Ascending aorta (tissue), 2 donors: ENCODE data around the gene TGFBRAP1. TPM values are rescaled to one million over a fixed set of nuclear protein-coding genes. Genes with fewer than 3 reads are reported as not detected.

Experiments used
- DNase-seq, 2 donors: peaks; one replicate each; pipeline ENCODE4 v3.0.0-alpha.2; 2019; ENCODE audit warnings: low spot score in 2 of 2
- H3K27ac ChIP-seq, 2 donors: fragments of 200-600 bp; sonication (generic); one replicate each; pipeline ENCODE4 v1.5.1; 2016 to 2017; ENCODE audit warnings: mild to moderate bottlenecking in 1 of 2
- H3K27me3 ChIP-seq: fragments of 200-600 bp; sonication (generic); one replicate; pipeline ENCODE4 v1.5.1; 2017
- H3K36me3 ChIP-seq, 2 donors: fragments of 200-600 bp; sonication (generic); one replicate each; pipeline ENCODE4 v1.5.1; 2016
- H3K4me1 ChIP-seq, 2 donors: fragments of 200-600 bp; sonication (generic); one replicate each; pipeline ENCODE4 v1.5.1; 2016 to 2017; ENCODE audit warnings: mild to moderate bottlenecking in 1 of 2
- H3K4me3 ChIP-seq, 2 donors: fragments of 200-600 bp; sonication (generic); one replicate each; pipeline ENCODE4 v1.5.1; 2016 to 2017; ENCODE audit warnings: mild to moderate bottlenecking in 1 of 2
- H3K9me3 ChIP-seq, 2 donors: fragments of 200-600 bp; sonication (generic); one replicate each; pipeline ENCODE4 v1.5.1; 2016
- intact Hi-C: fragments of 100-400 bp; cut with DNase I; formaldehyde crosslinking; loops from one replicate; pipeline ENCODE4 v1.15.1; 2023
- total RNA-seq: library from RNA; depleted of rRNA; stranded (reverse); fragments of >200 nt; gene quantifications from one replicate; pipeline ENCODE4 v1.1.0, GENCODE V29; 2016
- TF ChIP-seq, protein P1 (sequence below), 3 experiments: fragments of 200-600 bp in 2 of 3; fragments of 450-650 bp in 1 of 3; sonication (generic) in 2 of 3; IDR thresholded peaks; one replicate each; pipeline ENCODE4 v1.5.1; 2016 to 2019; ENCODE audit warnings: antibody characterized with exemption in 3 of 3, mild to moderate bottlenecking in 1 of 3, moderate library complexity in 1 of 3

Gene TGFBRAP1
- total RNA-seq, 1 donor from 2014 or later, result 30.1 TPM

DNA sequence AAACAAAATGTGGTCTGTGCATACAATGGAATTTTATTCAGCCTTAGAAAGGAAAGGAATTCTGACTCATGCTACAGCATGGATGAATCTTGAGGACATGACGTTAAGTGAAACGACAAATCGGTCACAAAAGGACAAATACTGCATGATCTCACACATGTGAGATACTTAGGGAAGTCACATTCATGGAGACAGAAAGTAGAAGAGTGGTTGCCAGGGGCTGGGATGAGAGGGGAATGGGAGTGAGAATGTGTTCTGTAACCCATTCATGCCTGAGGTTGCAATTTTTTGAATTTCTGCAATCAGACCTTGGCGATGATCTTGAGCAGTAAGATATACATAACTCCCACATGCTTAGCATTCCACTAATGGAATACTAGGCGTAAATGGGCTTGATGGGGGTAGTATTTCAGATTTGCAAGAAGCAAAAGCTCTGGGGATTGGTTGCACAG is 47.3 kb upstream of the TGFBRAP1 start:
- Histone ChIP-seq H3K27ac (no peak overlapping the region), H3K36me3 (peaks cover 3 to 12% of the 10 kb centered on the region in 2 donors), H3K27me3 (no peaks in the 10 kb centered on the region), H3K4me3 (no peak overlapping the region), H3K4me1 (peaks cover 2 to 22% of the 10 kb centered on the region in 2 donors), H3K9me3 (no peaks in the 10 kb centered on the region)
- DNase-seq, result peak in 1 of 2 donors; percentile 24
- TF ChIP-seq, protein P1, sequence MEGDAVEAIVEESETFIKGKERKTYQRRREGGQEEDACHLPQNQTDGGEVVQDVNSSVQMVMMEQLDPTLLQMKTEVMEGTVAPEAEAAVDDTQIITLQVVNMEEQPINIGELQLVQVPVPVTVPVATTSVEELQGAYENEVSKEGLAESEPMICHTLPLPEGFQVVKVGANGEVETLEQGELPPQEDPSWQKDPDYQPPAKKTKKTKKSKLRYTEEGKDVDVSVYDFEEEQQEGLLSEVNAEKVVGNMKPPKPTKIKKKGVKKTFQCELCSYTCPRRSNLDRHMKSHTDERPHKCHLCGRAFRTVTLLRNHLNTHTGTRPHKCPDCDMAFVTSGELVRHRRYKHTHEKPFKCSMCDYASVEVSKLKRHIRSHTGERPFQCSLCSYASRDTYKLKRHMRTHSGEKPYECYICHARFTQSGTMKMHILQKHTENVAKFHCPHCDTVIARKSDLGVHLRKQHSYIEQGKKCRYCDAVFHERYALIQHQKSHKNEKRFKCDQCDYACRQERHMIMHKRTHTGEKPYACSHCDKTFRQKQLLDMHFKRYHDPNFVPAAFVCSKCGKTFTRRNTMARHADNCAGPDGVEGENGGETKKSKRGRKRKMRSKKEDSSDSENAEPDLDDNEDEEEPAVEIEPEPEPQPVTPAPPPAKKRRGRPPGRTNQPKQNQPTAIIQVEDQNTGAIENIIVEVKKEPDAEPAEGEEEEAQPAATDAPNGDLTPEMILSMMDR (IDR thresholded peaks at IDR 0.05), result no peak
- intact Hi-C loops, result no loop called here

DNA sequence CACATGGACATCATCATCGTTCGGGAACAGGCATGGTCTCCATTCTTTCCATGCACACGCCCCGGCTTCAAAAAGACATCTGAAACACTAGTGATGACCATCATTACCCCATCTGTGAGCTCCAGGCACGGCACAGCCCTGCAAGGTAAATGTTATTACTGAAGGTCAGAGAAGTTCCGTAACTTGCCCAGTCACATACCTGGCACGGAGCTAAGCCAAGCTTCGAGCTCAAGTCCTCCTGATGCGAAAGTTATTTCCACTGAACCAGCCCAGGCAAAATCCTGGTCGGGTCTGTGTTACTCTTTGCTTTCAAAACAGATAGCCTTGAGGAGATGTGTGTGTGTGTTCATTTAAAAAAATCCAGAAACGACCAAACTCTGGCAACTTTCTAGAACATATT is 46.5 kb upstream of the TGFBRAP1 start:
- no peaks in the 10 kb centered on the region for H3K9me3 ChIP-seq
- H3K4me3 ChIP-seq, result no peak overlapping the region
- TF ChIP-seq, protein P1 (IDR thresholded peaks at IDR 0.05), result no peak
- peaks cover 6 to 13% of the 10 kb centered on the region in 2 donors for H3K36me3 ChIP-seq
- H3K27me3 ChIP-seq, result no peaks in the 10 kb centered on the region
- intact Hi-C loops, result no loop called here
- H3K4me1 ChIP-seq, result peaks cover 2 to 16% of the 10 kb centered on the region in 2 donors
- H3K27ac ChIP-seq, result peak overlapping the region in 1 of 2 donors; percentile 30
- DNase-seq, result peak in 1 of 2 donors; percentile 59

DNA sequence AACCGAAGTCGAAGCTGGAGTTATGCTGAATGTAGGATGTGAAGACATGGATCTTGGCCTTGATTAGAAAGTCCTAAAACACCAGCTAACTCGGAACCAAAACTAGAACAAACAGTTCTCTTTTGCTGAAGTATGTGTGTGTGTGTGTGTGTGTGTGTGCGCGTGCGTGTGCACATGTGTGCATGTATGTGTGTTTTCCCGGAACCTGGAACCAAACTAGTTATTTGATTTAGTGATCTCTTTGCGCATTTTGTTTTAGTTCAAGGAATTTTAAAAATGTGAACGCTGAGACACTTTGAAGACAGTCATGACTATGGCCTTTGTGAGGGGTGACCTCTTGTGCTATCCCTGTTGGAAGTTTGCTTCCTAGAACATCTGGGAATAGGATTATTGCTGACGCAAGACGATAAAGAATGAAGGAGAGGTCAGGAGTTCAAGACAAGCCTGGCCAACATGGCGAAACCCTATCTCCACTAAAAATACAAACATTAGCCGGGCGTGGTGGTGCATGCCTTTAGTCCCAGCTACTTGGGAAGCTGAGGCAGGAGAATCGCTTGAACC is 45.5 kb upstream of the TGFBRAP1 start:
- H3K36me3 ChIP-seq, result peaks cover 6 to 17% of the 10 kb centered on the region in 2 donors
- TF ChIP-seq, protein P1 (IDR thresholded peaks at IDR 0.05), result no peak
- no peak overlapping the region for H3K4me3 ChIP-seq
- H3K4me1 ChIP-seq, result peaks cover 2 to 14% of the 10 kb centered on the region in 2 donors
- no peaks in the 10 kb centered on the region for H3K27me3 ChIP-seq
- DNase-seq, result peak in 1 of 2 donors; percentile 62
- no peaks in the 10 kb centered on the region for H3K9me3 ChIP-seq
- intact Hi-C loops, result no loop called here
- no peak overlapping the region for H3K27ac ChIP-seq

DNA sequence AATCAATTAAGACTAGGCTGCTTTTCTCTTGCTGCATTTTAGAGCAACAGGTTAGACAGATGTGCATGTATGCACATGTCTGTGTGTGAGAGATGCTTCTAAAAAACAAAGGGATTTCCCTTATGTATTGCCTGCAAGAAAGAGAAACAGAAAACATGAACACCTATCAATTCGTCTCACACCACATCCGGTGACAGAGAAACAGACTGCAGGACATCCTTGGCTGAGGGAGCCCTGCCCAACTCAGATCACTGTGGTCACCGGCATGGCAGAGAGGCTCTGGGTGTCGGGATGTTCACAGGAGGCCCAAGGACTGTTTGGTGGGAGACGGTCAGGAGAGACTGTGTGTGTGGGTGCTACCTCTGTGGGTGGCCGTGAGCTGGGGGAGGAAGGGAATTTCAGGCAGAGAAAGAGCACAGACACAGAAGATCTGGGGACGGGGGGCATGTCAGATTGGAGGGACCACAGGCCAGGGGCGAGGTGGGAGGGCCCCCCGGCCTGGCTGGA is 44.4 kb upstream of the TGFBRAP1 start:
- TF ChIP-seq, protein P1 (IDR thresholded peaks at IDR 0.05), result no peak
- DNase-seq, result peak in 1 of 2 donors; percentile 39
- no peaks in the 10 kb centered on the region for H3K9me3 ChIP-seq
- H3K27ac ChIP-seq, result peak overlapping the region in 1 of 2 donors; percentile 45
- H3K4me1 ChIP-seq, result peaks cover 2 to 10% of the 10 kb centered on the region in 2 donors
- intact Hi-C loops, result loop anchor here (5.0 kb wide), 1 partner anchor 38 kb away; no protein-coding TSS in a partner anchor
- no peaks in the 10 kb centered on the region for H3K27me3 ChIP-seq
- H3K4me3 ChIP-seq, result no peak overlapping the region
- H3K36me3 ChIP-seq, result peaks cover 6 to 17% of the 10 kb centered on the region in 2 donors

DNA sequence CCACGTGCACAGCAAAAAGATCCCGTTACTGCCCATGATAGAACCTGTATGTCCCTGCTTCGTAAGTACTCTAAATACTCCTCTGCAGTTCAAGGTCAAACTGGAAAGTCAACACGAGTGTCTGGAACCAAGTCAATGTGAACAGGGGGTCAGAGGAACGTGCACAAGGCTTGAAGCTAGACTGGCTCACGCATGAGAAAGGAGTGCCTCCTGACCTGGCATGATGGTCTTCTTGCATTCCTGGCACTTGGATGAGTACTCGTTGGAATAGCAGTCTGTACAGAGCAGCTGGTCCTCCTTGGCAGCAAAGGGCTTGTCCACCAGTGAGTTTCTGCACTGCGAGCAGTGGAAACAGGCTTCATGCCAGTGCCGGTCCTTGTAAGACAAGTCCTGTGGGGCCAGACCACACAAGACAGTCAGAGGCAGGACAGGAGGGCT is 43.8 kb upstream of the TGFBRAP1 start:
- TF ChIP-seq, protein P1 (IDR thresholded peaks at IDR 0.05), result no peak
- intact Hi-C loops, result loop anchor here (5.0 kb wide), 1 partner anchor 39 kb away; no protein-coding TSS in a partner anchor
- peaks cover 2 to 10% of the 10 kb centered on the region in 2 donors for H3K4me1 ChIP-seq
- no peaks in the 10 kb centered on the region for H3K27me3 ChIP-seq
- DNase-seq, result peak in 1 of 2 donors; percentile 70
- no peaks in the 10 kb centered on the region for H3K9me3 ChIP-seq
- no peak overlapping the region for H3K4me3 ChIP-seq
- peak overlapping the region in 1 of 2 donors; percentile 30 for H3K27ac ChIP-seq
- peaks cover 6 to 17% of the 10 kb centered on the region in 2 donors for H3K36me3 ChIP-seq
